GM21447 (cell line): ENCODE results near the gene RBBP4.

Source experiments
- ATAC-seq: cut with Tn5 transposase; IDR thresholded peaks from one replicate; pipeline ENCODE4 v1.9.1; 2021; ENCODE audit not compliant: unreplicated experiment

Gene RBBP4

DNA sequence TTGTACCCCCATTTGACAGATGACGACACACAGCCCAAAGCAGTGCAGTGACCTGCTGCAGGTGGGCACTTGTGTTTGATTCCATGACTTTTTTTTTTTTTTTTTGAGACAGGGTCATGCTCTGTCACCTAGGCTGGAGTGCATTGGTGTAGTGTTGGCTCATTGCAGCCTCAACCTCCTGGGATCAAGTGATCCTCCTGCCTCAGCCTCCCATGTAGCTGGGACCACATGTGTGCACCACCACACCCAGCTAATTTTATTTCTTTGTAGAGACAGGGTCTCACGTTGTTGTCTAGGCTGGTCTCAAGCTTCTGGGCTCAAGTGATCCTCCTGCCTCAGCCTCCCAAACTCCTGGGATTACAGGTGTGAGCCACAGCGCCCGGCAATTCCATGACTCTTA, 66.5 kb downstream of the RBBP4 start:
- ATAC-seq, result no peak

DNA sequence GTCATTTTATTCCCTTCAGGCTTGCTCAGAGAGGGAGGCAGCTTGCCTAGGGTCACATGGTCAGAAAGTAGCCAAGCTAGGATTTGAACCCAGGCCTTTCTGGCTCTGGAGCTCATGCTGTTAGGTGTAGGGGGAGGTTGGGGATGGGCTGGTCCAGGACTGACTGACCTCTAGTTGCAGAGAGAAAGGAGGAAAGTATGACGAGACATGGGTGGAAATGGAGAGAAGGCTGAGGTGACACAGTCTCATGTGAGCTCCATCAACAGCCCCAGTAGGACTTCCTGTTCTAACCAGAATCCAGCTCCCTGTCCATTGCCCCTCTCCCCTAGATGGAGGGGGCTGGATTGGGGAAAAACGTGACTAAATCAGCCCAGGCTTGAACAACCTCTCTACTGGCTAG, 67.0 kb downstream of the RBBP4 start:
- ATAC-seq, result no peak

DNA sequence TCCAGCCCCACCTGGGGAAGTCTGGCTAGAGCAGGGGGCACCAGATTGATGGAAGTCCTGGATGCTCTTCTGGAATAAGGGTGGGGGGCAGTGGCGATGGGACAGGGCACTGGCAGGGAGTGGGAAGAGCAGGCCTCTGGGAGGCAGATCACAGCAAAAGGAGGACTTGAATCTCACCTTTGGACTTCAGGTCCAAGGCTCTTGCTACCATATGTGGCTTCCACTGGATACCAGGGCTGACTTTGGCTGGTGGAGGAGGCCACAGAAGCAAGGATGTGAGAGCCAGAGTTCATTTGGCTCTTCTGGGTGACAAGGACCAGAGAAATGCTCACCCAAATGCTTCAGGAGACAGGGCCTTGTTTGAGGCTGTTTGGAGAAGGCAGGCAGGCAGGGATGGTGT, 67.5 kb downstream of the RBBP4 start:
- ATAC-seq, result no peak

DNA sequence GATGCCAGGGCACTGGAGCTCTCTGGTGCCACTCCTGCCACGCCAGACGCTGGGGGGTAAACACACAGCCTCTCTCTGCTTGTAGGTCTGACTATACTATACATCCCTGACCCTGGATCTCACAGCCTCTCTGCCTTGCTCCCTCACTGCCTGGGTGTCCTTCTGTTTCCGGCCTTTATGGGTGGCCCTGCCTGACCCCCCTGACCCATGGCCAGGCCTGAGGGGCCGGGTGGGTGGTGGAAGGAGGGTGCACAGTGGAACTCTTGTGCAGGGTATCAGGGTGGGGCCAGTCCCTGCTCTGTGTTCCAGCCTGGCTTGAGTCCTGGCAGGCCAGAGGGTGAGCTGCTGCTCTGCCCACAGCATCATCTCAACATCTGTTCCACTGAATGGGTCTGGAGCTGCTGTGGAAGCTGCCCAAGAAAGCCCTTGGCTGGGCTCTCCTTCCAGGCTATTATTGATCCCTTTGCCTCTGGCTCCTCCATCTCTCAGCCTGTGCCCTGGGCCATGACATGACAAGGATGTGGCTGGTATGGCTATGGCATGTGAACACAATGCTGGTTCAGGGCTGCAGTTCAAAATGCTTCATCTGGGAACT, 68.8 kb downstream of the RBBP4 start:
- no peak for ATAC-seq

DNA sequence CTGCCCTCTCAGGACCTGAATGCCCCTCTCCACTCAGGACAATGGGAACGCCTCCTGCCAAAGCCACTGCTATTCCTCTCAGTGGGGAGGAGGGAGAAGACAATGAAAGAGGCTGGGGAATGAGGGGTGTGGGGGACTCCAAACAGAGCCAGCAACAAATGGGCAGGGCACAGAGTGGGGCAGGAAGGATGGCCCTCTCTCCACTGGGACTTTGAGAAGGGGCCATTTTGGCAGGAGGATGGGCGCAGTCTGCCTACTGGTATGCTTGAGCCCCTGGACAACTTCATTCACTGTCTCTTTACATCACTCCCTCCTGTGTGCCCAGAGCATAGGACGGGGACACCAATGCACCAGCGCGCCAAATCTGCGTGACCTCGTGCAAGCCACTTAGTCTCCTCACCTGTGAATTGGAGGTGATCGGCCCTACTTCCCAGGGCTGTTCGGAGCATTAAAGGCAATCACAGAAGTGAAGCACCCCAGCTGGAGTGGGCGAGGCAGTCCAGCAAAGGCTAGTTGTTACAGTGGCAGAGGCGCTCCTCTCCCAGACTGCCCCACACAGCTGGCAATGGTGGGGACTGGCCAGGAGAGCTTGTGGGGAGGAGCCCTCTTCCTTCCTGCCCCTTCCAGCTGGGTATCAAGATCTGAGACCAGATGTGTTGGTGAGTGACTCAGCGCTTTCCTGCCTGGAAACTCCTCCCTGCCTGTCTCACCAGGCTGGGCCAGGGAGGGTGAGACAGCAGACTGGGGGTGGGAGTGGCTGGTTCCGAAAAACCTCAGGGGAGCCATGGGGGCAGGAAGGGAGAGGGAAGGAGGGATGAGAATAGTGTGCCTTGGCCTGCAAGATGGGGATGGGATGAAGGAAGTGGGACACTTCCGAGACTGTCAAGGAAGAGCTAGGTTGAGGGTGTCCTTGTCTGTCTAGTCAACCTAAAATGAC, 73.9 kb downstream of the RBBP4 start:
- ATAC-seq, result no peak

DNA sequence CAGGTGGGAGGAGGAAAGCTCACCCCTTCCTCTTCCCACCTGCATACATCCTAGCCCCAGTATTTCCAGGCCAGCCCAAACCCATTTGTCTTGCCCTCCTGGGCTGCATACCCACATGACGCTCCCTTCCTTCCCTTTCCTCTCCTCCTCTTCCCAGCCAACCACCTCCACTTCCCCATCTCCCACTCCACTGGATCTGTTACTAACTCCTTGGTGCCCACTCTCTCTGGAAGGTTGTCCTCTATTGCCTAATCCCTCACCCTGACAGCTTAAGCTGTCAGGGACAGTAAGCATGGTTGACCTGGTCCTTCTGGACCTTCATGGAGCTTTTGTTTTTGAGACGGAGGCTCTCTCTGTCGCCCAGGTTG, 74.6 kb downstream of the RBBP4 start:
- ATAC-seq, result no peak

DNA sequence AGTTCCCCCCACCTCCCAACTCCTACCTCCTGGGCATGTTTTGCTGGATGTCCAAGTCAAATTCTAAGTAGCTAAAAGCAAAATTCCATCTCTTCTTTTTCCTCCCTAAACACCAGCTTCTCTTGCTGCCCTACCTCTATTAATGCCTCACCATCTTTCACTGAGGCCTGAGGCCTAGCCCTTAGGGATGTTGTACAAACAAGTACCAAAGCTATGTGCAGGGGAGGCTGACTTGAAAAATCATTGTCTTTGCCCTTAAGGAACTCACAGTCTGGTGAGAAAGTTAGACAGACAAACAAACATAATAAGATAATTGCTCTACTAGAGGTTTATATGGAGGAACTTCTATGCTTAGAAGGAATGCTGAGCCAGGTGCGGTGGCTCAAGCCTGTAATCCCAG, 76.9 kb downstream of the RBBP4 start:
- ATAC-seq, result no peak

DNA sequence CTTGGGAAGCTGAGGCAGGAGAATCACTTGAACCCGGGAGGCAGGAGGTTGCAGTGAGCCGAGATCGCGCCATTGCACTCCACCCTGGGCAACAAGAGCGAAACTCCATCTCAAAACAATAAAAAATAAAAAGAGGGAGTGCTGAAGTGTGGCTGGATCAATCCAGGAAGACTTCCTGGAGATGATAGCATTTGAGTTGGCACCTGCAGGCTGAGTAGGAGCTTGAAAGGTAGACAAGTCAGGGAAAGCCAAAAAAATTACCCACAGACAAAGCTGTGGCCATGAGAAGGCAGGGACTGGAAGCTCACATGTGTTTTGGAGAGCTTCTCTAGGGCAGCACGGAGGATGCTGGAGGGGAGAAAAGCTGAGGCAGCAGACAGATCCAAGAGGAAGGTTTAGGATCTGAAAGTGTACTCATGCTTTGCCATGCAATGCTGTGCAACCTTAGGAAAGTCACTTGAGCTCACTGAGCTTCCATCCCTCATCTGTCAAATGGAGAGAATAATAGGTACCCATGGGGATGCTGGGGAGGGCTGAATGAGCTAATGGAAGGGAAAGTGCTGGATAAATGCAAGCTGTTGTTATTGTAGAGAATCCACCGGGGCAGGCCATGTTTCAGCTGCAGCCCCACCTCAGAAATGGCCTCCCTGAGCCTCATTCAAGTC, 77.5 kb downstream of the RBBP4 start:
- ATAC-seq, result no peak

DNA sequence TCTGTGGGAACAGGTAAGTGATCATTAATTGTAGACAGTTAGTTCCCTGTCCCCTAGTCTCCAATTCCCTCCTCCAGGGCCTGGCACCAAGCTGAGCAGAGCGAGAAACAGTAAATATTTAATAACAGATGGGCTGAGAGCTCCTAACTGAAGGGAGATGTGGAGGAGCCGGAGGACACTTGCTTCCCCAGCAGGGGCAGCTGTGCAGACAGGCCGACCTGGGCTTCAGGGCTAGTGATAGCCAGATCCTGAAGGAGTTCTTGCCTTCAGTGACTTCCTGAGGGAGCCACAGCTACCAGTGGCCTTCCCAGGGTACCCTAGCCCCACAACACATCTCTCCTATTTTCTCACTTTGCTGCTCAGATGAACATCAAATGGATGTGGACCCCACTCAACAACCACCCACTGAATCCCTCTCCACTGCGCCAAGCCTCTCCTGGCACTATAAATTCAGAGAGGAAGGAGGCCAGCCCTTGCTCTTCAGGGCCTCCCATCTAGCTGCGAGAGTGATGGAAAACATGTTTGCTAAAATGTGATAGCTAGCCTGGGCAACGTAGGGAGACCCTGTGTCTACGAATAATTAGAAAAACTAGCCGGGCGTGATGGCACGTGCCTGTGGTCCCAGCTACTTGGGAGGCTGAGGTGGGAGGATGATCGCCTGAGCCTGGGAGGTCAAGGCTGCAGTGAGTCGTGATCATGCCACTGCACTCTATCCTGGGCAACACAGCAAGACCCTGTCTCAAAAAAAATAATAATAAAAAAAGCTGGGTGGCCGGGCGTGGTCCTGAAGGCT, 78.4 kb downstream of the RBBP4 start:
- no peak for ATAC-seq

DNA sequence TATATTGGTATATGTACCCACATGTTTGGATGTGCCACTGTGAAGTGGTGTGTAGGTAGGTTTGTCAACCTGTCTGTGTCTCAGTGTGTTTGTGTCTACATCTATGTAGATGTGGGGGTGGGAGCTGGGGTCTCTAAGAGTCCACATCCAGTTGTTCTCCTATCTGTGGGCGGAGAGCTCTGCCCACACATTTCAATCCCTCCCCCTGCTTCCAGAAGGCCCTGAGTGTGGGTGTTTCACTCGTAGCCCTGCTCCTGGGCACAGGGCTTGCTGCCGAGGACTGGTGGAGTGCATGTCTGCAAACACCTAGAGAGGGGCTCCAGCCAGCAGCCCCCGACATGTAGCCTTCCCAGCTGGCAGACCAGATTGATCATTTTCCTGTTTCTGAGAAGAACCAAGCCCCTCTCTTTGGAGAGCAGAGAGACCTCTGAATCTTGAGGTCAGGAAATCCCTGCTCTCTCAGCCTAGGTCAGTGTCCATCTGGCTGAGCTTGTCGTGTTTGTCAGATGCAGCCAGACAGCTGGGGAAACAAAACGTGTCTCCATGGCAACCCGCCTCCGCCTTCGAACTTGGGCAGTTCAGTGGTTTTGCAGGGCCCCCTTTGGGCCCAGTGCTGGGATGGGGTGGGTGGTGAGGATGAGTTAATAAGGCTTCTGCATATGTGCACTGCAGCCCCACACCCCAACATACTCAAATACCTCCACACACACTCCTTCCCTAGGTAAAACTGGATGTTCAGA, 82.7 kb downstream of the RBBP4 start:
- ATAC-seq, result no peak
